DOHH2 (cell line): ENCODE data around the gene CPEB4.

Experiments
- H3F3A ChIP-seq: fragments of 200-600 bp; sonication (generic), shearing (Covaris generic); 2 replicates; pipeline ENCODE4 v1.6.0; 2016; ENCODE audit warnings: antibody characterized with exemption, mild to moderate bottlenecking; ENCODE audit not compliant: control insufficient read depth, insufficient read depth
- H3K27ac ChIP-seq: fragments of 200-600 bp; sonication (generic); 2 replicates; pipeline ENCODE4 v1.5.1; 2014; ENCODE audit warnings: low read depth, mild to moderate bottlenecking, low read length, moderate library complexity
- H3K27me3 ChIP-seq: fragments of 200-600 bp; sonication (generic); 2 replicates; pipeline ENCODE4 v1.6.1; 2014; ENCODE audit warnings: mild to moderate bottlenecking, low read length, mixed read lengths; ENCODE audit not compliant: control insufficient read depth
- H3K36me3 ChIP-seq: fragments of 200-600 bp; sonication (generic); 2 replicates; pipeline ENCODE4 v1.6.1; 2014; ENCODE audit warnings: mild to moderate bottlenecking, low read length, moderate library complexity, mixed read lengths; ENCODE audit not compliant: control insufficient read depth
- H3K4me1 ChIP-seq: fragments of 200-600 bp; sonication (generic); 2 replicates; pipeline ENCODE4 v1.6.1; 2014; ENCODE audit warnings: mild to moderate bottlenecking, low read length, mixed read lengths; ENCODE audit not compliant: control insufficient read depth
- H3K4me2 ChIP-seq: fragments of 200-600 bp; sonication (generic); 2 replicates; pipeline ENCODE4 v1.6.0; 2014; ENCODE audit warnings: mild to moderate bottlenecking, low read length, moderate library complexity
- H3K4me3 ChIP-seq: fragments of 200-600 bp; sonication (generic); 2 replicates; pipeline ENCODE4 v1.5.1; 2014; ENCODE audit warnings: mild to moderate bottlenecking, low read length, mixed read lengths
- H3K79me2 ChIP-seq: fragments of 200-600 bp; sonication (generic); 2 replicates; pipeline ENCODE4 v1.6.1; 2014; ENCODE audit warnings: mild to moderate bottlenecking, low read length, mixed read lengths; ENCODE audit not compliant: control insufficient read depth
- H3K9me2 ChIP-seq: fragments of 200-600 bp; sonication (generic); replicated peaks from 2 replicates; pipeline ENCODE4 v1.6.1; 2014; ENCODE audit warnings: mild to moderate bottlenecking, low read length, mixed read lengths; ENCODE audit not compliant: control insufficient read depth
- H3K9me3 ChIP-seq: fragments of 200-600 bp; sonication (generic); 2 replicates; pipeline ENCODE4 v1.6.1; 2014; ENCODE audit warnings: antibody characterized with exemption, low read length, mixed read lengths; ENCODE audit not compliant: control insufficient read depth, insufficient read depth
- H4K20me1 ChIP-seq: fragments of 200-600 bp; sonication (generic); 2 replicates; pipeline ENCODE4 v1.6.0; 2014; ENCODE audit warnings: low read depth, mild to moderate bottlenecking, antibody characterized with exemption, low read length, moderate library complexity; ENCODE audit not compliant: control insufficient read depth, insufficient read depth
- EZH2phosphoT487 ChIP-seq: fragments of 200-600 bp; sonication (generic); IDR thresholded peaks from 2 replicates; pipeline ENCODE4 v1.6.1; 2017; ENCODE audit warnings: borderline replicate concordance, mild to moderate bottlenecking, antibody characterized with exemption, low read length, moderate library complexity, mixed read lengths
- TF ChIP-seq, protein P1 (sequence below): fragments of 200-600 bp; sonication (generic); IDR thresholded peaks from one replicate; pipeline ENCODE4 v1.5.1; 2014; ENCODE audit warnings: antibody characterized with exemption, mild to moderate bottlenecking, low read depth, low read length; ENCODE audit not compliant: poor library complexity, severe bottlenecking

The CPEB4 gene

GRCh38 chr5:173846929-173847501 lies 41.1 kb upstream of the CPEB4 start:
- Histone ChIP-seq H3K27ac (no peak overlapping the region), H3K27me3 (no peaks in the 10 kb centered on the region), H3K4me3 (no peak overlapping the region), H3K79me2 (no peaks in the 10 kb centered on the region), H3K9me2 (no peaks in the 10 kb centered on the region), H3K4me1 (peaks cover 3% of the 10 kb centered on the region; the same call in 1 of the 2 replicates), H4K20me1 (no peaks in the 10 kb centered on the region), H3K9me3 (0 out of 2 replicates have a peak, but pooled peaks cover 2% of the 10 kb centered on the region), H3K36me3 (no peaks in the 10 kb centered on the region), H3F3A (no peaks in the 10 kb centered on the region), H3K4me2 (no peak overlapping the region)
- no peak for TF ChIP-seq EZH2phosphoT487
- TF ChIP-seq, protein P1, sequence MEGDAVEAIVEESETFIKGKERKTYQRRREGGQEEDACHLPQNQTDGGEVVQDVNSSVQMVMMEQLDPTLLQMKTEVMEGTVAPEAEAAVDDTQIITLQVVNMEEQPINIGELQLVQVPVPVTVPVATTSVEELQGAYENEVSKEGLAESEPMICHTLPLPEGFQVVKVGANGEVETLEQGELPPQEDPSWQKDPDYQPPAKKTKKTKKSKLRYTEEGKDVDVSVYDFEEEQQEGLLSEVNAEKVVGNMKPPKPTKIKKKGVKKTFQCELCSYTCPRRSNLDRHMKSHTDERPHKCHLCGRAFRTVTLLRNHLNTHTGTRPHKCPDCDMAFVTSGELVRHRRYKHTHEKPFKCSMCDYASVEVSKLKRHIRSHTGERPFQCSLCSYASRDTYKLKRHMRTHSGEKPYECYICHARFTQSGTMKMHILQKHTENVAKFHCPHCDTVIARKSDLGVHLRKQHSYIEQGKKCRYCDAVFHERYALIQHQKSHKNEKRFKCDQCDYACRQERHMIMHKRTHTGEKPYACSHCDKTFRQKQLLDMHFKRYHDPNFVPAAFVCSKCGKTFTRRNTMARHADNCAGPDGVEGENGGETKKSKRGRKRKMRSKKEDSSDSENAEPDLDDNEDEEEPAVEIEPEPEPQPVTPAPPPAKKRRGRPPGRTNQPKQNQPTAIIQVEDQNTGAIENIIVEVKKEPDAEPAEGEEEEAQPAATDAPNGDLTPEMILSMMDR: no peak

- no peaks in the 10 kb centered on the region for H3K36me3 ChIP-seq
- no peak overlapping the region for H3K4me2 ChIP-seq
These were observed 39.1 kb upstream of the CPEB4 start for GRCh38 chr5:173848986-173849596.

GRCh38 chr5:173849908-173850307 lies 38.2 kb upstream of the CPEB4 start:
- Histone ChIP-seq H3K9me3 (0 out of 2 replicates have a peak, but pooled peaks cover 2% of the 10 kb centered on the region), H3K4me3 (no peak overlapping the region), H3K27ac (no peak overlapping the region), H4K20me1 (no peaks in the 10 kb centered on the region), H3F3A (no peaks in the 10 kb centered on the region), H3K36me3 (no peaks in the 10 kb centered on the region), H3K27me3 (no peaks in the 10 kb centered on the region), H3K9me2 (no peaks in the 10 kb centered on the region), H3K79me2 (no peaks in the 10 kb centered on the region), H3K4me2 (no peak overlapping the region), H3K4me1 (peaks cover 3% of the 10 kb centered on the region; the same call in 1 of the 2 replicates)
- TF ChIP-seq, protein P1: no peak
- no peak for TF ChIP-seq EZH2phosphoT487

More at GRCh38 chr5:173848986-173849596, 39.1 kb upstream of the CPEB4 start:
- Histone ChIP-seq H3K4me1 (peaks cover 3% of the 10 kb centered on the region; the same call in 1 of the 2 replicates), H3K4me3 (no peak overlapping the region), H3K79me2 (no peaks in the 10 kb centered on the region), H4K20me1 (no peaks in the 10 kb centered on the region), H3K27ac (no peak overlapping the region), H3K27me3 (no peaks in the 10 kb centered on the region), H3F3A (no peaks in the 10 kb centered on the region), H3K9me2 (no peaks in the 10 kb centered on the region), H3K9me3 (0 out of 2 replicates have a peak, but pooled peaks cover 2% of the 10 kb centered on the region)
- no peak for TF ChIP-seq EZH2phosphoT487
- TF ChIP-seq, protein P1: no peak
